ENCODE measurements around the gene PRELID2. TPM values are rescaled to one million over a fixed set of nuclear protein-coding genes. Genes with fewer than 3 reads are reported as not detected.

The PRELID2 gene
- total RNA-seq, 2 experiments from 2014 or later = 0.12 to 0.17 TPM

DNA sequence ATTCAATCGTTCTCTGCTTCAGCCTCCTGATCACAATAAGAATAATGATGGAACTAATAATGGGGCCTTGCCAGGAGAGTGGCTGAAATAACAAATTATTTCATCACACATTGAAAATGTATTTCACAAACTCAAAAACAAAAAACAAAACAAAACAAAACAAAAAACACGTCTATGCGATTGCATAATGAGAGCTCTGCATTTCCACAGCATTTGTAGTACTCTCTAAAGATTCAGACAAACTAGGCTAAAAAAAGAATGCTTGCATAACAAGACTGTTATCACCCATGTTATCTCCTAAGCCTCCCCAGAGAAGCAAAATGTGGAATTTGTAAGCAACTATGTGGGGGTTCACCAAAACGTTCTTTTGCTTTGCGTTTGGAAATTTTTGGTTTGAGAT is 48.1 kb downstream of the PRELID2 start:
- H3K36me3 Mint-ChIP-seq (ENCODE audit: low read depth) = no peaks in the 10 kb centered on the region
- H3K4me1 Mint-ChIP-seq (ENCODE audit: low read depth) = no peaks in the 10 kb centered on the region
- H3K4me3 Mint-ChIP-seq = no peak overlapping the region
- no peaks in the 10 kb centered on the region for H3K27me3 Mint-ChIP-seq (ENCODE audit: low read depth)
- DNase-seq = no peak
- CTCF ChIA-PET = no interaction called here
- intact Hi-C loops (cut with micrococcal nuclease) = no loop called here
- no peaks in the 10 kb centered on the region for H3K9me3 Mint-ChIP-seq
- no peak overlapping the region for H3K27ac Mint-ChIP-seq

DNA sequence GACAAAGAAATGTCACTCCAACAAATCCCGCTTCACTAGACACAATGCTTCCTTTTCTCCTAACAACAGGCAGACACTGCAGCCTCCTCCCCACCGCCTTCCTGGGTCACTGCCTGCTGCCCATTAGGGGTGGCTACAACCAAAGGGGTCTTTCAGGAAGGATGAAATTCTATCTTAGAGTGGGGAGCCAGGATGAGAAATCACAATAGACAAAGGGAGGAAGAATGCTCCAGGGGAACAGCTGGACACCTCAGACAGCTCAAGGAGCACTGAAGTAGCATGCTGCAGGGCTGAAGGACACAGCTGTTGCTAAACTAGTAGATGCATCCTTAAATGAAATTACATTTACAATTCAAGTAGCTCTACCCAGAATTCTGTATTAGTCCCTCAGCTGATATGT is 54.2 kb downstream of the PRELID2 start:
- Mint-ChIP-seq H3K4me3 (no peak overlapping the region), H3K4me1 (ENCODE audit: low read depth) (no peaks in the 10 kb centered on the region), H3K27me3 (ENCODE audit: low read depth) (no peaks in the 10 kb centered on the region), H3K27ac (no peak overlapping the region), H3K36me3 (ENCODE audit: low read depth) (no peaks in the 10 kb centered on the region), H3K9me3 (no peaks in the 10 kb centered on the region)
- DNase-seq = no peak
- CTCF ChIA-PET = interaction anchor here (0.8 kb wide), 1 partner anchor 1107 kb away, joined by 4 read pairs; no protein-coding TSS in a partner anchor
- intact Hi-C loops (cut with micrococcal nuclease) = no loop called here

DNA sequence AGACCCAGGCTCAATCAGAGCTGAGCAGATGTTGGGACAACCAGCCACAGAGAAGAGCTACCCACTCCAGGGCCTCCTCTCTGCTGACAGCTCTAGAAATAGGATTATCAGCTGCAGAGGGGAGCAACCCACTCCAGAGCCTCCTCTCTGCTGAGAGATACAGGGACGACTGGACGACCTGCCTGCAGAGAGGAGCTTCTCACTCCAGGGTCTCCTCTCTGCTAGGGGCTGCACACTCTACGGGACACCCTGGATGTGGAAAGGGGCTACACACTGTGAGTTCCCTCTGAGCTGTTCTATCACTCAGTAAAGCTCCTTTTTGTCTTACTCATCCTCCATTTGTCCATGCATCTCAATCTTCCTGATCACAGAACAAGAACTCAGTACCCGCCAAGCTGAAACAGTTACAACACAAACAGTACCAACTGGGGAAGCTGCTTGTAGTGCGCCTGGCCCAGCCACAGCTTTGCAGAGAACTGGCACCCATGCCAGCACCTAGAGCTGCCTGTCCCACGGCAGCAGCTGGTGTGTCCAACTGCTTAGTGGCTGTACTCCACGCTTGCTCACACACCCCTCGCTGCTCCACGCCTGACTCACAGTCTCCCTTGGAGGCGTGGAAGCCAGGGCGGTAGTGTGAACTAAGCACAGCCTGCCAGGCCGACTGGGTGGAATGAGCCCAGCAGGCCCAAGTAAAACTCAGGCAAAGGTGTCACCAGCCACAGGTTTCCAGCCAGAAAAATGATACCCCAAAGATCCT is 56.8 kb downstream of the PRELID2 start:
- CTCF ChIA-PET = no interaction called here
- H3K36me3 Mint-ChIP-seq (ENCODE audit: low read depth) = no peaks in the 10 kb centered on the region
- no peak overlapping the region for H3K4me3 Mint-ChIP-seq
- no peaks in the 10 kb centered on the region for H3K27me3 Mint-ChIP-seq (ENCODE audit: low read depth)
- no peak overlapping the region for H3K27ac Mint-ChIP-seq
- intact Hi-C loops (cut with micrococcal nuclease) = no loop called here
- H3K4me1 Mint-ChIP-seq (ENCODE audit: low read depth) = no peaks in the 10 kb centered on the region
- H3K9me3 Mint-ChIP-seq = no peaks in the 10 kb centered on the region
- DNase-seq = no peak

DNA sequence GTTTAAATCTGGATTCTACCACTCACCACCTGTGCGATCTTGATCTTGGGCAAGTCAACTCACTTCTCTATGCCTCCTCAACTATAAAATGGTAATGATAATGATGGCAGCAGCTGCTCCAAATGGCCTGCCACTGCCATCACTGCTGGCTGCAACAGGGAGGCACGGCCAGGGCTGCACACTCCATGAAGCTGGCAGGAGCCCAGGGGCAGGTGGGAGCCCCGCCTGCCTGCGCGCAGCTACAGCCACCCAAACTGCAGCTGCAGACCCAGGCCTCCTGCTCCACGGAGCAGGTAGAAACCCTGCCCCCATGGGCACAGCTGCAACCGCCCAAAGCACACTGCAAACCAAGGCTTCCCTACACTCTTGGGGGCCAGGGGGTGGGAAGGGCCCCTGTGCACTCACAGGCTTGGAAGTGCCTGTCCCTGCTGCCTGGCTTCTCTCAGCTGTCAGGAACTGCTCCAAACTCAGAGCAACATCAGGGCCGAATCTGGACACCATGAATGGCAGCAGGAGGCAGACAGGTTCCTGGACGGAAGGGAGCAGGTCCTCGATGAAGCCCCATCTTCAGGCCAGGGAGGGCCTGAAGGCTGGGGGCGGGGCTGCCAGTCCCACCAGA is 57.6 kb downstream of the PRELID2 start:
- no peaks in the 10 kb centered on the region for H3K4me1 Mint-ChIP-seq (ENCODE audit: low read depth)
- CTCF ChIA-PET = no interaction called here
- no peak for DNase-seq
- H3K27ac Mint-ChIP-seq = no peak overlapping the region
- intact Hi-C loops (cut with micrococcal nuclease) = no loop called here
- no peaks in the 10 kb centered on the region for H3K27me3 Mint-ChIP-seq (ENCODE audit: low read depth)
- H3K9me3 Mint-ChIP-seq = no peaks in the 10 kb centered on the region
- H3K36me3 Mint-ChIP-seq (ENCODE audit: low read depth) = no peaks in the 10 kb centered on the region
- H3K4me3 Mint-ChIP-seq = no peak overlapping the region

DNA sequence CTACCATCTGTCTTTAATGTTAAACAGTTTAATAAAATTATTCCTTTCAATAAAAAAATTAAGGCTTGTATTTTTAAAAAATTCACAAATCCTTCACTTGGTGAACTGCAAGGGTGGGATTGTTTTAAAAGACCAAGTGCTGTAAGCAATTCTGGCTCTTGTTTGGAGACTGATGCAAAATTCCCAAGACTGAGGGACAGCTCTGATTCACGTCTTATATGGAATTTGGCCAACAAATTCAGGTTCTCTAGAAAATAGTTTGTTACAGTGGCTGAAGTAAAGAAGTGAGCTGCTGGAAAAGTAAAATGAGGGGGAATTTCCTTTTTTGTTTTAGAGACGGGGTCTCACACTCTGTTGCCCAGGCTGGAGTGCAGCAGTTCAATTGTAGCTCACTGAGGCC is 58.3 kb downstream of the PRELID2 start:
- CTCF ChIA-PET = no interaction called here
- intact Hi-C loops (cut with micrococcal nuclease) = no loop called here

DNA sequence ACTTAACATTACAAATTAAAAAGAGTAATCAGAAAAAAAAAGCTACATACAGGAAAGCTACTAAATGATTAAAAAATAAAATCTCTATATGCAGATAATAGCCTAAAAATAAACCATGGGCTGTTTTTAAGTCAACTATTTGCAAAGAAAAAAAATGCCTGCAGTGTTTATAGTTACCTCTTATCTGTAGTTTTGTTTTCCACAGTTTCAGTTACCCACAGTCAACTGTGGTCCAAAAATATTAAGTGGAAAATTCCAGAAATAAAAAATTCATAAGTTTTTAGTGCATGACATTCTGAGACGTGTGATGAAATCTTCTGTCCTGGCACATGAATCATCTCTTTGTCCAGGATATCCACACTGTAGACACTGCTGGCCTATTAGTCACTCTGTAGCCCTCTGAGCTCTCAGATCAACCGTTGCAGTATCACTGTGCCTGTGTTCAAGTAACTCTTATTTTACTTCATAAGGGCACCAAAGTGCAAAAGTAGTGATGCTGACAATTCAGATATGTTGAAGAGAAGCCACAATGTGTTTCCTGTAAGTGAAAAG is 59.2 kb downstream of the PRELID2 start:
- intact Hi-C loops (cut with micrococcal nuclease) = no loop called here
- Mint-ChIP-seq H3K4me1 (ENCODE audit: low read depth) (no peaks in the 10 kb centered on the region), H3K27me3 (ENCODE audit: low read depth) (no peaks in the 10 kb centered on the region), H3K36me3 (ENCODE audit: low read depth) (no peaks in the 10 kb centered on the region), H3K4me3 (no peak overlapping the region), H3K9me3 (no peaks in the 10 kb centered on the region), H3K27ac (no peak overlapping the region)
- CTCF ChIA-PET = interaction anchor here (0.6 kb wide), 1 partner anchor 645 kb away, joined by 3 read pairs; no protein-coding TSS in a partner anchor
- no peak for DNase-seq

More for the DNA sequence above, 58.3 kb downstream of the PRELID2 start:
- H3K27ac Mint-ChIP-seq = no peak overlapping the region
- H3K9me3 Mint-ChIP-seq = no peaks in the 10 kb centered on the region
- DNase-seq = no peak
- H3K36me3 Mint-ChIP-seq (ENCODE audit: low read depth) = no peaks in the 10 kb centered on the region
- H3K4me3 Mint-ChIP-seq = no peak overlapping the region
- H3K27me3 Mint-ChIP-seq (ENCODE audit: low read depth) = no peaks in the 10 kb centered on the region
- no peaks in the 10 kb centered on the region for H3K4me1 Mint-ChIP-seq (ENCODE audit: low read depth)

DNA sequence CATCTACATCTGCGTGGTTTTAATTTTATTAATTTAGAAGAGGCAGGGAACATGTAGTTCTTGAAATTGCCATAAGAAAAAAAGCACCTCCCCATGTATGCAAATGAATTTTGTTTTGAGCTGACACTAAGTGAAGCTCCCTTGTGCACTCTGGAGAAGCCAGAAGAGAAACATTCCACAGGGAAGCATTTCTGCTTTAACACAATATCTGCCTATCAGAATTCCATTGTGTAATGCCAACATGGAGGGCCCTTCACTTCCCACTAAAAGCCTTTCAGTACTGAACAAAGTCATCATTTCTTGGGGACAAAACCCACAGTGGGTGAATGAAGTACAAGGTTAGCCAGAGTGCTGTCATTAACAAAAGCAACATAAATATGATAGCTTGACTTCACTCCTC is 59.7 kb downstream of the PRELID2 start:
- intact Hi-C loops (cut with micrococcal nuclease) = no loop called here
- no peak overlapping the region for H3K27ac Mint-ChIP-seq
- CTCF ChIA-PET = interaction anchor here (0.6 kb wide), 1 partner anchor 57 kb away, joined by 3 read pairs; no protein-coding TSS in a partner anchor

DNA sequence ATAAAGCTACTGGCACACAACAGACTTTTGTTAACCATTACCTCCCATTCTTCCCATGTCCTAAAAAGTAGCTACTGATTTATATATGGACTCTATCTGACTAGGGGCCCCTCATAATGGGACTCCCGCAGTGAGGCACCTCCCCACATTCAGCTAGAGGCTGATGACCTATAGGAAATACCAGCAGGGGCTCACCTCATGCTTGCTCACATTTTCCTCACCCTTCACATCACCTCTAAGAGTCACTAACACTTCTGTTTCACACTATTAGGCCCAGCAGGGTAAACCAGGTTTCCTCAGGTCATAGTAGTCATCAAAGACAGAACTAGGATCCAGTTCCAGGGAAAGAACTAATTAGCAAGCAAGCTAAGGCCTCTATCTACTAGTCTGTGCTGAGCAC is 60.7 kb downstream of the PRELID2 start:
- DNase-seq = no peak
- Mint-ChIP-seq H3K9me3 (no peaks in the 10 kb centered on the region), H3K4me3 (no peak overlapping the region), H3K36me3 (ENCODE audit: low read depth) (no peaks in the 10 kb centered on the region), H3K4me1 (ENCODE audit: low read depth) (no peaks in the 10 kb centered on the region), H3K27me3 (ENCODE audit: low read depth) (no peaks in the 10 kb centered on the region), H3K27ac (no peak overlapping the region)
- intact Hi-C loops (cut with micrococcal nuclease) = no loop called here
- CTCF ChIA-PET = no interaction called here

More for the DNA sequence above, 59.7 kb downstream of the PRELID2 start:
- Mint-ChIP-seq H3K27me3 (ENCODE audit: low read depth) (no peaks in the 10 kb centered on the region), H3K4me3 (no peak overlapping the region), H3K4me1 (ENCODE audit: low read depth) (no peaks in the 10 kb centered on the region), H3K9me3 (no peaks in the 10 kb centered on the region), H3K36me3 (ENCODE audit: low read depth) (no peaks in the 10 kb centered on the region)
- DNase-seq = no peak

DNA sequence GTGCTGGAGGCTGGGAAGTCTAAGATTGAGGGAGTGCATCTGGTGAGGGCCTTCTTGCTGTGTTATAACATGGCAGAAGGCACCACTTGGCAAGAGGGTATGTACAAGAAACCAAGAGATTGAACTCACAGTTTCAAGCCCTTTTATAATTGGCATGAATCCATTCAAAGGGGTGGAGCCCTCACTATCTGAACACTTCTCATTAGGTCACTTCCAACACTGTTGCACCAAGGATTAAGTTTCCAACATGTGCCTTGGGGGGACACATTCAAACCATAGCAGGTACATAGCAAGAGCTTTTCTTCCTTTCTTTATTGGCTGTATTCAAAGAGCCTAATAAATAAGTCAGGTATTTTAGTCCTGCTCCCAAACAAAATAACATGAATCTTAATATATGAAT is 62.7 kb downstream of the PRELID2 start:
- Mint-ChIP-seq H3K27ac (no peak overlapping the region), H3K9me3 (no peaks in the 10 kb centered on the region), H3K4me1 (ENCODE audit: low read depth) (no peaks in the 10 kb centered on the region), H3K36me3 (ENCODE audit: low read depth) (no peaks in the 10 kb centered on the region), H3K4me3 (no peak overlapping the region), H3K27me3 (ENCODE audit: low read depth) (no peaks in the 10 kb centered on the region)
- CTCF ChIA-PET = interaction anchor here (0.6 kb wide), 1 partner anchor 77 kb away, joined by 3 read pairs; no protein-coding TSS in a partner anchor
- intact Hi-C loops (cut with micrococcal nuclease) = no loop called here
- DNase-seq = no peak

DNA sequence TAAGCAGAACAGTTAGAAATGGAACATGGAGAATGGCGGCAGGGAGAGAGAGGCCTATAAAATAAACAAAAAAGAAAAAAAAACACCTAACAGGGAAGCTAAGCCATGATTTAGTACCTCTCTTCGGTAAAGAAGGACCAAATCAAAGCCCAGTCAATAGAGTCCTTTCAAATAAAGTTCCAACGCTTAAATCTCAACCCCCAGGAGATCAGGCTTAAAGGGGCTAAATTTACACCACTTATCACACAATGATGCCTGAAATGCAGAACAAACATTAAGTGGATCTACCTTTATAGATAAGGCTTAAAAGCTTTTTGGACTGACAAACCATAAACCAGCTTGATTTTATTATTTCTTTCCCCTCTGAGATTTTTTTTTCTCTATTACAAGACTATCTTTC is 66.3 kb downstream of the PRELID2 start:
- no peak overlapping the region for H3K4me3 Mint-ChIP-seq
- DNase-seq = no peak
- intact Hi-C loops (cut with micrococcal nuclease) = no loop called here
- H3K27ac Mint-ChIP-seq = no peak overlapping the region
- H3K9me3 Mint-ChIP-seq = no peaks in the 10 kb centered on the region
- no peaks in the 10 kb centered on the region for H3K4me1 Mint-ChIP-seq (ENCODE audit: low read depth)
- no peaks in the 10 kb centered on the region for H3K27me3 Mint-ChIP-seq (ENCODE audit: low read depth)
- CTCF ChIA-PET = interaction anchor here (0.6 to 0.7 kb wide), 2 partner anchors 58 to 258 kb away, joined by 3 to 4 read pairs; no protein-coding TSS in a partner anchor
- H3K36me3 Mint-ChIP-seq (ENCODE audit: low read depth) = no peaks in the 10 kb centered on the region

DNA sequence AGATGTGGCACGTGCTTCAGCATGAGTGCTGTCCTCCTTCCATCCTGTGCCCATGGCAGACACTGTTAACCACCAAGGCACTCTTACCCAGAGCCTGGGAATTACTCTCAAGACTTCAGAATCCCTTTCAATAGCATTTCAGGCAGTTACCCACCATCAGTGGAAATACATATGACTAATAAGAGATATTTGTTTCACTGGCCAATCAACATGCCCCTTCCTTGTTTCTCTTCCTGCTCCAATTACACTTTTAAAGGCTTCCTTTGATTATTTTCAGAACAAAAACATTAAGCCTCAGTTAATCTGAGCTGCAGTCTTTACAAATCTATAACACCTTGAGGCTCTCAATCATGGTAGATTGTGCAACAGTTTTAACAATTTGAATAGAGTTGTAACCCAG is 70.8 kb downstream of the PRELID2 start:
- Mint-ChIP-seq H3K4me3 (no peak overlapping the region), H3K9me3 (no peaks in the 10 kb centered on the region), H3K27ac (no peak overlapping the region), H3K4me1 (ENCODE audit: low read depth) (no peaks in the 10 kb centered on the region), H3K27me3 (ENCODE audit: low read depth) (no peaks in the 10 kb centered on the region), H3K36me3 (ENCODE audit: low read depth) (no peaks in the 10 kb centered on the region)
- CTCF ChIA-PET = no interaction called here
- no peak for DNase-seq
- intact Hi-C loops (cut with micrococcal nuclease) = no loop called here

DNA sequence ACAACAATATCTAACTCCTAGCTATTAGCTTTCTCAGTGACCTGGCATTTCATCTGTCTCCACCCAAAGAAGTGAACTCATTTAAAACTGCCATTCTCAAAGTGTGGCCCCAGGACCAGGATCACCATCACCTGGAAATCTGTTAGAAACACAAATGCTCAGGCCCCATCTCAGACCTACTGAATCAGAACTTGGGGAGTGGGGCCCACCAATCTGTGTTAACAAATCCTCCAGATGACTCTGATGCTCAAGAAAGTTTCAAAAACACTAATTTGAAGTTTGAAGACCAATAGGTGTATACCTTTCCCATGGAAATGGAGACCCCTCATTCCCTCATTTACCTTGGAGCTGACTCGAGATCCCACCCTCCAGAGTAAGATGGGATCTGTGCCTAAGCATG is 72.3 kb downstream of the PRELID2 start:
- no peaks in the 10 kb centered on the region for H3K36me3 Mint-ChIP-seq (ENCODE audit: low read depth)
- no peak overlapping the region for H3K27ac Mint-ChIP-seq
- H3K4me1 Mint-ChIP-seq (ENCODE audit: low read depth) = no peaks in the 10 kb centered on the region
- no peaks in the 10 kb centered on the region for H3K27me3 Mint-ChIP-seq (ENCODE audit: low read depth)
- H3K9me3 Mint-ChIP-seq = no peaks in the 10 kb centered on the region
- CTCF ChIA-PET = no interaction called here
- H3K4me3 Mint-ChIP-seq = no peak overlapping the region
- no peak for DNase-seq
- intact Hi-C loops (cut with micrococcal nuclease) = no loop called here

DNA sequence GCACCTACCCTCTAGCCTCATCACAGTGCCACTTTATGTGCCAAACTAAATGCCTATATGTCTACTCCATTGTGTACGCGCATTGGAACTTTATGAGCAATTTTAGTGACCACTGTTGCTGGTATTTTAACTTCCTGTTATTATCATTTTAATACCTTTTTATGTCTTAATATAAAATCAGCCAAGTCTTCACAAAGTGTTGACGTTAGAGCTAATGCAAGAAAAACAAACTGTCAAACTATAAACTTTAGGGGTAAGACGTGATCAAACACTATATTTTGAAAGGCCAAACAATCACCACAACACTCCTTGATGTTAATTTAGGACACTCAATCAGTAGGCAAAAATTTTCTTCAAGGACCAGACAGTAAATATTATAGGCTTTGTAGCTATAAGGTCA is 73.9 kb downstream of the PRELID2 start:
- no peak for DNase-seq
- Mint-ChIP-seq H3K36me3 (ENCODE audit: low read depth) (no peaks in the 10 kb centered on the region), H3K4me1 (ENCODE audit: low read depth) (no peaks in the 10 kb centered on the region), H3K9me3 (no peaks in the 10 kb centered on the region), H3K27ac (no peak overlapping the region), H3K4me3 (no peak overlapping the region), H3K27me3 (ENCODE audit: low read depth) (no peaks in the 10 kb centered on the region)
- CTCF ChIA-PET = no interaction called here
- intact Hi-C loops (cut with micrococcal nuclease) = no loop called here
